ENCODE results near the gene PSME3IP1.
"Not testable (repeated sequence)": the region's sequence is repeated elsewhere in the genome, so short reads cannot be mapped to it uniquely, and the experiment has no call there.

The PSME3IP1 gene, protein sequence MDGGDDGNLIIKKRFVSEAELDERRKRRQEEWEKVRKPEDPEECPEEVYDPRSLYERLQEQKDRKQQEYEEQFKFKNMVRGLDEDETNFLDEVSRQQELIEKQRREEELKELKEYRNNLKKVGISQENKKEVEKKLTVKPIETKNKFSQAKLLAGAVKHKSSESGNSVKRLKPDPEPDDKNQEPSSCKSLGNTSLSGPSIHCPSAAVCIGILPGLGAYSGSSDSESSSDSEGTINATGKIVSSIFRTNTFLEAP

DNA sequence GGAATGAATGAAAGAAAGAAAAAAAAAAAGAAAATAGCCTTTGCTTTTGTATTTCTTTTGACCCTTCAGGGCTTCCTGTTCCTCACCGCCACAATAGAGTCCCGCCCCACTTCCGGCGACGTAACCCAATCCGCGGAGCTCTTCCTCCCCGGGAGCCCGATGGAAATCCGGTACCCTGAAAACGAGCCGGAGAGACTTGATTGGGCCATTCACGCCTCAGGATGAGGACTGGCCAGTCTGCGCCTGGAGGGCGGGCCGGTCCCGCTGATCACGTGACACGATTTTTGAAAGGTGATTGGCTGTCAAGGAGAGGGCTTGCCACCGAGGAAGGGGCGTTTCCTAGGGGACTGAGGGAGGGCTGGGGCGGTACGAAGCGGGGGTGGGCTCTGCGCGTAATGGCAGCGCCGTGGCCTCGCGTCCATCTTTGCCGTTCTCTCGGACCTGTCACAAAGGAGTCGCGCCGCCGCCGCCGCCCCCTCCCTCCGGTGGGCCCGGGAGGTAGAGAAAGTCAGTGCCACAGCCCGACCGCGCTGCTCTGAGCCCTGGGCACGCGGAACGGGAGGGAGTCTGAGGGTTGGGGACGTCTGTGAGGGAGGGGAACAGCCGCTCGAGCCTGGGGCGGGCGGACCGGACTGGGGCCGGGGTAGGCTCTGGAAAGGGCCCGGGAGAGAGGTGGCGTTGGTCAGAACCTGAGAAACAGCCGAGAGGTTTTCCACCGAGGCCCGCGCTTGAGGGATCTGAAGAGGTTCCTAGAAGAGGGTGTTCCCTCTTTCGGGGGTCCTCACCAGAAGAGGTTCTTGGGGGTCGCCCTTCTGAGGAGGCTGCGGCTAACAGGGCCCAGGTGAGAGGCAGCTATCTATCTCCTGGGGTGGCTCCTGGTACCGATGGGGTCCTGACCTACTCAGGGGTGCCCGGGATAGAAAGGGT is at the start of gene PSME3IP1, which contains the start of gene RSPRY1:
TSS of gene PSME3IP1 (minus strand) at position 95 of the 927 bp plus-strand sequence. CDS start 12,185 bp downstream, outside the sequence.
TSS of gene RSPRY1 (plus strand) at position 385 of the 927 bp plus-strand sequence. CDS start 18,330 bp downstream, outside the sequence.
- DNase-seq = peak; percentile 100

DNA sequence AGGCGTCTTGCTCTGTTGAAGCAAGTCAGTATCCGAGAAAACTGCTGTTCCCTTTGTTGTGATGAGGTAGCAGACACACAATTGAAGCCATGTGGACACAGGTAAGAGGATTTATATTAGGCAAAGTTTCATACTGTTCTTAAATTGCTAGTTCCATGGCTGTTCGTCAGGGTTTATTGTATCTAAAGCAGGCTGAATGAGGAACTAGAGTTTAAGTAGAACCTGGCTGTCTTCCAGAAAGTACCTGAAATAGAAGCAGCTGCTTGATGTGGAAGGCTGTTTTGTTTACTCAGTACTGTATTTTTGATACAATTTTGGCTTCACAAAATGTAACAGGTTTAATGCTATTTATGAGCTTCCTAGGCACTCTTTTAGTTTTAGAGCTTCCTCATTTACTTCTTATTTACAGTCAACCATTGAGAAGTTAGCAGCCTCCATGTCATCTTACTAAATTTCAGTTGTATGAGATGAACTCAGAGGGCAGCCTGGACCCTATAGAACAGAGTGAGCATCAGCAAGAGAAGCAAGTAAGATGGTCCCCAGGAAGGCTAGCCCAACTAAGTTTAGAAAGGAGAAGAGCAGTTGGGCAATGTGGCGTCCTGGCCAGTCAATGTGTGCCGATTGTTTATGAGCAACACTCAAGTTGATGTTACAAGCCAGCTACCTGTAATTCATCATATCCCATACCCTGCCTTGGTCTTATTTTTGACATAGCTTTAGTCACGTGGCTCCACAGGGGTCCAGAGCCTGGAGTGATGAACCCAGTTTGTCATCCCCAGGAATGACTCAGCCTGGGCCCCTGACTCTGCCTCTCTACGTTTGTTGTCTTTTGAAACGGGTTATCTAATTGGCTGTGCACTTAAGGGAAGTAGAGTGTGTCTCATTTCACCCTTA is 49.5 kb upstream of the PSME3IP1 start:
- peak; percentile 74 for DNase-seq

DNA sequence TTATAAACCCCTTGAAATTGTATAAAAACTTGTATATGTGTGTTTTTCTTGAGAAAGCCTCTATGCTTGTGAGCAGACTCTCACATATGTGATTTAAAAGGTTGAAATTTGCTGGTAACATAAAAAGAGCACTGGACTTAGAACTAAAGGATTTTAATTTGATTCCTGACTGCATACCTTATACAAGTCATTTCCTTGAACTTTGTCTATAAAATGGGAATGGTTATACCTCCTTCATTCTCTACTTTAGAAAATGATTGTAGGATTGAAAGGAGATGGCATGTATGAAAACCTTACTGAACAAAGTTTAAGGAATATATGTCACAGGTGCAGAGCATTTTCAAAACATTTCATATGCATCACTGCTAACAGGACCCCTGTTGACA is 48.9 kb upstream of the PSME3IP1 start:
- DNase-seq = no peak

DNA sequence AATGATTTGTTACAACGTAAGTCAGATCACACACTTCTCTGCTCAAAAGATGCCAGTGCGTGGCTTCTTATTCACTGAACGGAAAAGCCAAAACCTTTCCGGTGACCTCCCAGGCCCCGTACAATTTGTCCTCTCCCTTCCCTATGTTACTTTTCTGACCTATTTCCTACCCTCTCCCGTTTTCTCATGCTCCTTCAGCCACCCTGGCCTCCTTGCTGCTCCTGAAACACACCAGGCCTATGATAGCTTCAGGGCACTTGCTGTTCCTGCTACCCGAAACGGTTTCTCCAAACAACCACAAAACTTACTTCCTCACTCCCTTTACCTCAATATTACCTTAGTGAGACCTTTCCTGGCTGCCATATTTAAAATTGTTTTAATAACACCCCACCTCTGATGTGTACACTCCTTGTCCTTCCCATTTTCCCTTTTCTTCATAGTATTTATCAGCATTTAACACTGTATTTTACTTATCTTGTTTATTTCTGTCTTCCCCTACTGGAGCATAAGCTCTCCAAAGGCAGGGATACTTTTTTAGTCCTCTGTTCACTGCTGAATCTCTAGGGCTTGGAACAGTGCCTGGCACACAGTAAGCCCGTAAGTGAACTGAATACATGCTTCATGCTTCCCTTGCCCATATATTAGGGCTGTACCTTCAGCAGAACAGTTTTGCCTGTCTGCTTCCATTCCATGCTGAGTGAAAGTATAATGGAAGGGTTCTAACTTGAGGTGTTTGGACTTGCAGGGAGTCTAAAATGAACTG is 48.3 kb upstream of the PSME3IP1 start:
- no peak for DNase-seq

DNA sequence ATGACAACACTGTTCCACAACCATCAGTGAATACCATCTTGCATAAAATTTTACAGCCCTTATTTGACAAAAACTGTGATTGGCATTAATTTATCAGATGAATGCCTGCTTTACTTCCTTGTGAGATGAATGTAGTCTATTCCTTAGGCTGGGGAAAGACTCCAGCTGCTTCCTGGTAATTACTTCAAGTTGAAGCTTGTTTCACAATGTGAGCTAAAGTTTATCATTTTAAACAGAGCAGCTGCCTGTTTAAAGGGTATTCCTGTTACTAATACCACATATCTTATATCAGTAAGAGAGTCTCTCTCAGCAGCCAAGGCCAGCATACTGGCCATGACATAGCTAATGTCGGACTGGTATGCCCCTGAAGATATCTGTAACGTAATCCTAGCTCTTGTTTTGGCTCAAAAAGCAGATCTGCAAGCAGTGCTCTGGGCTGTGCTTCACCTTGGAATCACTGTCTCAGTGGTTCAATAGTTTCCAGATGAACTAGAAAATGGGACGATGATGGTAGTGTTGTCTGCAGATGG is 46.0 kb upstream of the PSME3IP1 start:
- DNase-seq = no peak

DNA sequence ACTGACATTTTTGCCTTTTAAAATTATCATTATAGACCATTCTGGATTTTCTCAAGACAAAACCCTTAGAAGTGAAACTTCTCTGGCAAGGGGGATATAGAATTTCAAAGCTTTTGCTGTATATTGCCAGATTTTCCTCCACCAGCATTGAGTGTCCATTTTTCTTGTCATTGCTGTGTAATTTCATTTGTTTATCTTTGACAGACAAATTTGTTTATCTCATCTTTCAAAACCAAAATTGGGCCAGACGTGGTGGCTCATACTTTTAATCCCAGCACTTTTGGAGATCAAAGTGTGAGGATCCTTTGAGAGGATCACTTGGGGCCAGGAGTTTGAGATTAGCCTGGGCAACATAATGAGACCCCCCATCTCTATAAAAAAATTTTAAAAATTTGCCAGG is 43.2 kb upstream of the PSME3IP1 start:
- no peak for DNase-seq

DNA sequence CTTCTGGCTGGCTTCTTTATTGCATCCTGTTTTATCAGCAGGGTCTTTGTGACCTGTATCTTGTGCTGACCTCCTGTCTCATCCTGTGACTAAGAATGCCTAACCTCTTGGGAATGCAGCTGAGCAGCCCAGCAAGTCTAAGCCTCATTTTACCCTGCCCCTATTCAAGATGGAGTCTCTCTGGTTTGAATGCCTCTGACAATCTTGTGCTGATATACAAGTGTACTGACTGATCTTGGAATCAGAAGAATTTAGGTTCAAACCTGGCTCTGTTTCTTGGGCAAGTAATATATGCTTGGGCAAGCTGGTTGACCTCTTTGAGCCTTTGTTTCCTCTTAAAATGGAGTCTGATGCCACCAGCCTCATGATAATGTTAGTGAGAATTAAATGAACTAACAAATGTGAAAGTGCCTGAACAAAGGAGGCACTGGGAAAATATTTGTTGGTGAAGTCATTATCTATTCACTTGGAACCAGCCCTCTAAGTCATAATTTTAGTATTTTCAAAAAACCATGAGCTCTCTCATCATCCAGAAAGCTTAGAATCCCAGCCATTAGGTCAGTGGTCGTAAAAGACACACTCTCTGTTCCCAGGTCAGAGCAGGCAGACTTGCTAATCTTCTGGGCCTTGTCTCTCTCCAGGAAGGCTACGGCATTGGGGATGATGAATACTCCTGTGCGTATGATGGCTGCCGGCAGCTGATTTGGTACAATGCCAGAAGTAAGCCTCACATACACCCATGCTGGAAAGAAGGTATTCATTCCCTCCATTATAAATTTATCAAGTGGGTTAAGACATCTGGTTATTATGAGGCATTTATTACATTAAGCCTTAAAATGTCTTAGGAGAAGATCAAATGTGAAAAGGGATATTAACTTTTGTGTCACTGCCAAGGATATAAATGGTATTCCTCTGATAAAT is 41.1 kb upstream of the PSME3IP1 start:
- DNase-seq = no peak

DNA sequence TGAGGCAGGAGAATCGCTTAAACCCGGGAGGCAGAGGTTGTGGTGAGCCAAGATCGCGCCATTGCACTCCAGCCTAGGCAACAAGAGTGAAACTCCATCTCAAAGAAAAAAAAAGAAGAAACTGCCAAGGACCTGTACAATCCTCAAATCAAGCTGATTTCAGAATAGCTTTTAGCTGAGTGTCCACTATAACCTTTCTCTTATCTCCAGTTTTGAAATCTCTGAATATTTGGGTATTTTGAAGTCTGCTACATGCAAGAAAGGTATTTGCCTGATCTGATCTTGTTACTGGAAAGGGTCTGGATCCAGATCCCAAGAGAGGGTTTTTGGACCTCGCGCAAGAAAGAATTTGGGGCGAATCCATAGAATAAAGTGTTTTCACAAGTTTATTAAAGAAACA is 40.1 kb upstream of the PSME3IP1 start:
- no peak for DNase-seq

DNA sequence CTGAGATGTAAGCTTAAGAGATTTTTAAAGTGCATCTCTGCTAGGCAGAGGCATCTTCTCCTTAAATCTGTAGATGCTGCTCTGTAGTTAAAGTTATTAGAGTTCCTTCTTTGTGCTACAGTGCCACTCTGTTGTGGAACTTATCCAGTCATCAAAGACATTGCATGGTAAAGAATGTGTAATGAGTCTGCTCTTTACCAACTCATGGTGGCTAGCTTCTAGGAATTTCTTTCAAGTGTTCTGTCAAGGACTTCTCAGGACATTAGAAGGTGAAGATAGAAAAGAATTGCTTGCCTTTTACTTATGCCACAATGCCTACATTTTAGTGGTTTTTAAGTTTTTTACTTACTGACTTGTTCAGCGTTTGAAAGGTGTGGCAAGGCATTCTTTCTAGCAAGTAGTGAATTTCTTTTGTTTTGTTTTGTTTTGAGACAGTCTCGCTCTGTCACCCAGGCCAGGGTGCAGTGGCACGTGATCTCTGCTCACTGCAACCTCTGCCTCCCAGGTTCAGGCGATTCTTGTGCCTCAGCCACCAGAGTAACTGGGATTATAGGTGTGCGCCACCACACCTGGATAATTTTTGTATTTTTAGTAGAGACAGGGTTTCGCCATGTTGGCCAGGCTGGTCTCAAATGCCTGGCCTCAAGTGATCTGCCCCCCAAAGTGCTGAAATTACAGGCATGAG is 39.0 kb upstream of the PSME3IP1 start:
- no peak for DNase-seq

DNA sequence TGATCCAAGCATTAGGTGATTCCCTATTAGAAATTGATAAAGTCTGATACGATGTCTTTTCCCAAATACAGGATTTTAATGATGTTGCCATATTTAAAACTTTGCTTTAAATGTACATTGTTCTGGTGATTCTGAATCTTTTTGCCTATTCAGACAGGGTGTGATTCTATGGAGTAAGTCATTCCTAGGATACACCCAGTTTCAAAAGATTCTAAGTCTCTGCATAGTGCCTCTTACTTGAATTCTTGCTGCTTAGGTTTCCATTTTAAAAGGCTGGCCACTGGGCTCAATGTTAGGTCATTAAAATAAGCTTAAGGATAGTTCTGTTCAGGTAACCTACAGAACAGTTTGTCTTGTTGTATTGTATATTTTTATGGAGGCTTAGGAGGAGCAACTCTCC is 37.2 kb upstream of the PSME3IP1 start:
- no peak for DNase-seq

DNA sequence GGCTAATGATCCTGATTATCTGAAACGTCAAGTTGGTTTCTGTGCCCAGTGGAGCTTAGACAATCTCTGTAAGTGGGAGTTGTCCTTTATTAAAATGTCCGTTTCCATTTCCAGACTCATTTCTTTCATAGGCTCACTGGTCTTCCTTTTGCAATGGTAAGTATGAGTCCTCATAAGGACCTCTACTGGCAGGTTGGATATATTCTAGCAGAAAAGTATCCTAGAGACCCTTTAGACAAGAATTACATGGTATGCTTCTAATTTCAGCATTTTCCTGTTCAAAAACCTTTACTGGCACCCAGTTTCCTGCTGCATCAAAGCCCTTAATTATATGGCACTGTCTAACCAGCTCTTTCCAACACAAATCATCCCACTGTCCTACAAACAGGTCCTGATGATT is 31.1 kb upstream of the PSME3IP1 start:
- DNase-seq = no peak

DNA sequence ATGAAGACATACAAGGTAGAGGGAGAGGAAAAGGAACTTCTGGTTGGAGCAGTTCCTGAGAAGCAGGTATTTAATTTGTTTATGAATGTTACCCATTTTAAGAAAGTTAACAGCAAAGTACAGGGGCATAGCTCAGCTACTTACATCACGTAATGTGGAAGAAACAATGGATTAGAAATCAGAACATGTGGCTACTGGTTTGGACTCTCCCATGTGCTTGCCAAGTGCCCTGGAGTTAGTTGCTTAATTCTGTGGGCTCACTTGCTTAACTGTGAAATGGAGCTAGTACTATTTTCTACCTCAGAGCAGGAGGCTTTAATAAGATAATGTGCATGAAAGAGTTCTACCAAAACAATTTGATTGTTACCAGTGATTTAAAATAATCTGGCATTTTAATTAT is 27.6 kb upstream of the PSME3IP1 start:
- no peak for DNase-seq

DNA sequence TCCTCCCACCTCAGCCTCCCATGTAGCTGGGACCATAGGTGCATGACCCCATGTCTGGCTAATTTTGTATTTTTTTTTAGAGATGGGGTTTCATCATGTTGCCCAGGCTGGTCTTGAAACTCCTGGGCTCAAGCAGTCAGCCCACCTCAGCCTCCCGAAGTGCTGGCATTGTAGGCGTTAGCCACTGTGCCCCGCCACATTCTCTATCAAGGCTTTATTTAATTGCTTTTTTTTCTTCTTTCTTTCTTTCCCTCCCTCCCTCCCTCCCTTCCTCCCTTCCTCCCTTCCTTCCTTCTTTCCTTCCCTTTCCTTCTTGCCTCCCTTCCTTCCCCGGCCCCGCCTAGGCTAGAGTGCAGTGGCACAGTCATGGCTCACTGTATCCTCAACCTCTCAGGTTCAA is 23.9 kb upstream of the PSME3IP1 start:
- no peak for DNase-seq

DNA sequence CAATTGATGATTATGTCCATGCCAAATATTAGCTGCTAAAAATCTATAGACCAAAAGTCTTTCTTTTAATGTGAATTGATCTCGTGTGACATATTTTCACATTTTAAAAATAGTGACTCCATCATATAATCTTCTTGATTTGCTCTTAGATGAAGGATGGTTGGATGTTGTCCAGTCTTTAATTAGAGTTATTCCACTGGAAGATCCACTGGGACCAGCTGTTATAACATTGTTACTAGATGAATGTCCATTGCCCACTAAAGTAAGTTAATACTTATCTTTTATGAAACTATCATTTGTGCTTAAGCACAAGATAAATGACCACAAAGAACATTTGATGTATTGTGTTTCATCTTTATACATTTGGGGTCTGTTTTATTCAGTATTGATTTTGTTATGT is 23.1 kb upstream of the PSME3IP1 start:
- no peak for DNase-seq

DNA sequence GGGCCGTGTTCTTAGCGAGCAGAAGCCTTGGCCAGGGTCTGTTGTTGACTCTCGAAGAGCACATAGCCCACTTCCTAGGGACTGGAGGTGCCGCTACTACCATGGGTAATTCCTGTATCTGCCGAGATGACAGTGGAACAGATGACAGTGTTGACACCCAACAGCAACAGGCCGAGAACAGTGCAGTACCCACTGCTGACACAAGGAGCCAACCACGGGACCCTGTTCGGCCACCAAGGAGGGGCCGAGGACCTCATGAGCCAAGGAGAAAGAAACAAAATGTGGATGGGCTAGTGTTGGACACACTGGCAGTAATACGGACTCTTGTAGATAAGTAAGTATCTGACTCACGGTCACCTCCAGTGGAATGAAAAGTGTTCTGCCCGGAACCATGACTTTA is 18.8 kb upstream of the PSME3IP1 start:
- no peak for DNase-seq

DNA sequence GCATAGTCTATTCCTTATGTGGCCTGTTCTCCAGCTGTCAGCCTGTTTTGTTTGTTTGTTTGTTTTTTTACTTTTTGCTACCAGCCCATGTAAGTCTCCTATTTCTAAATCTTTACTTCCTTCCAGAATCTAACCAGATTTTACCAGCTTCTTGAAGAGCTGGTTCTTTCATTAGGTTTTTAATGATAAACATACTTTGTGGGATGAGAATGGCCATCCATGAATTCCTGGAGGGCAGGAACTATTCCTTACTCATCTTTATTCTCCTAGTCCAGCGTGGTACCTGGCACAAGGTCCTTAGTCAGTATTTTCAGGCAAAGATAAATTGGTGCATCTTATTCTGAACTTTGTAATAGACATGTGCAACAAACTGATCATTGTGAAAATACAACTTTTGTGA is 17.6 kb upstream of the PSME3IP1 start:
- DNase-seq = no peak

DNA sequence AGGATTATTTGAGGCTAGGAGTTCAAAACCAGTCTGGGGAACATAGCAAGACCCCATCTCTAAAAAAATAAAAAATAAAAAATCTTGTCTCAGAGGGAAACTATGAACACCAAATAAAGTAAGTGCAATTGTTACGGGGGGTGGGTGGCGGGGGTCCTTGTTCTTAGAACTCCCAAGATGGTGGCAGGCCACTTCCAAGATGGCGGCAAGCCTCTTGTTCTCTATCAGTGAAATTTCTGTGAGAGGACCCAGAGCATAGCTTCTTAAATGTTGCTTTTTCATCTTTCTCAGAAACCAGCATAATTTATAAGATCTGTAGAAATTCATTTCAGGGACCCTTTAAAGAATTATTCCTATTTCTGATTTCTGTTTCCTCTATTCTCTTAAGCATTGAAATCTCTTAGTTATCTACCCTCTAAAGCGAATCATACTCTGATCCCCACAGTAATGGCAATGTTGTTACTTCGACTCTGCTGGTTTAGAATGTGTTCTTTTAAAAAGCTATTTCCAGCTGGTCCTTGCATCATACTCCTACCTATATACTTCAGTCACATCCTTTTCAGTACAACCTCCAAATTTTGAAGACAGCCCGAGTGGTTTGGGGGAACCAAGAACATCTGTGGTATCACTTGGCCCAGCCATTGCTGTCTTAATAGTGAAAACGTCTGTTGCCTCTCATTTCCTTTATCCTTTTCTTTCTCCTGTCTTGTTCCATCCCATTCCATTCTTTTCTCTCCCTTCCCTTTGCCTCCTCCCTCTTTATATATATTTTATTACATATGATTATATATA is 16.5 kb upstream of the PSME3IP1 start:
- DNase-seq = no peak

DNA sequence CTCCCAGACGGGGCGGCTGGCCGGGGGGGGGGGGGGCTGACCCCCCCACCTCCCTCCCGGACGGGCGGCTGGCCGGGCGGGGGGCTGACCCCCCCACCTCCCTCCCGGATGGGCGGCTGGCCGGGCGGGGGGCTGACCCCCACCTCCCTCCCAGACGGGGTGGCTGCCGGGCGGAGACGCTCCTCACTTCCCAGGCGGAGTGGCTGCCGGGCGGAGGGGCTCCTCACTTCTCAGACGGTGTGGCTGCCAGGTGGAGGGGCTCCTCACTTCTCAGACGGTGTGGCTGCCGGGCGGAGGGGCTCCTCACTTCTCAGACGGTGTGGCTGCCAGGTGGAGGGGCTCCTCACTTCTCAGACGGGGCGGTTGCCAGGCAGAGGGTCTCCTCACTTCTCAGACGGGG is 15.1 kb upstream of the PSME3IP1 start:
- not testable (repeated sequence) for DNase-seq

DNA sequence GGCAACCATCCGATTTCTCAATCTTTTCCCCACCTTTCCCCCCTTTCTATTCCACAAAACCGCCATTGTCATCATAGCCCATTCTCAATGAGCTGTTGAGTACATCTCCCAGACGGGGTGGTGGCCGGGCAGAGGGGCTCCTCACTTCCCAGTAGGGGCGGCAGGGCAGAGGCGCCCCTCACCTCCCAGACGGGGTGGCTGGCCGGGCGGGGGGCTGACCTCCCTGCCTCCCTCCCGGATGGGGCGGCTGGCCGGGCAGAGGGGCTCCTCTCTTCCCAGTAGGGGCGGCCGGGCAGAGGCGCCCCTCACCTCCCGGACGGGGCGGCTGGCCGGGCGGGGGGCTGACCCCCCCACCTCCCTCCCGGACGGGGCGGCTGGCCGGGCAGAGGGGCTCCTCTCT is 14.5 kb upstream of the PSME3IP1 start:
- DNase-seq = not testable (repeated sequence)
